NCI-H1694 (cell line): ENCODE measurements around the gene FGF3.

Experiments used
- DNase-seq: peaks from one replicate; lab custom pipeline; 2025; lab: John Stamatoyannopoulos, UW

Gene FGF3

GRCh38 chr11:69803022-69803421 lies 16.2 kb downstream of the FGF3 start:
- DNase-seq: no peak

- no peak for DNase-seq
Observed at GRCh38 chr11:69802590-69802989, 16.6 kb downstream of the FGF3 start.

GRCh38 chr11:69801513-69802335 lies 17.5 kb downstream of the FGF3 start:
- no peak for DNase-seq

GRCh38 chr11:69800278-69800677 lies 18.9 kb downstream of the FGF3 start:
- no peak for DNase-seq

GRCh38 chr11:69799582-69799981 lies 19.6 kb downstream of the FGF3 start:
- no peak for DNase-seq

GRCh38 chr11:69799097-69799496 lies 20.1 kb downstream of the FGF3 start:
- DNase-seq: no peak

- no peak for DNase-seq
Observed at GRCh38 chr11:69797737-69798528, 21.3 kb downstream of the FGF3 start.

- no peak for DNase-seq
Observed at GRCh38 chr11:69797156-69797555, 22.1 kb downstream of the FGF3 start.

- no peak for DNase-seq
Observed at GRCh38 chr11:69796063-69796462, 23.2 kb downstream of the FGF3 start.

- no peak for DNase-seq
Observed at GRCh38 chr11:69791276-69792180, 27.7 kb downstream of the FGF3 start.

- no peak for DNase-seq
Observed at GRCh38 chr11:69788956-69789355, 30.3 kb downstream of the FGF3 start.

GRCh38 chr11:69787906-69788305 lies 31.3 kb downstream of the FGF3 start:
- DNase-seq: no peak

- no peak for DNase-seq
Observed at GRCh38 chr11:69787457-69787856, 31.8 kb downstream of the FGF3 start.

GRCh38 chr11:69781241-69781640 lies 38.0 kb downstream of the FGF3 start:
- DNase-seq: no peak

GRCh38 chr11:69778373-69778772 lies 40.8 kb downstream of the FGF3 start:
- DNase-seq: no peak

- no peak for DNase-seq
Observed at GRCh38 chr11:69775163-69775755, 44.0 kb downstream of the FGF3 start, which contains the start of gene FGF4. FGF4 (minus strand) TSS chr11:69775341; CDS start chr11:69775084, 257 bp downstream.

- no peak for DNase-seq
Observed at GRCh38 chr11:69774354-69775162, 44.7 kb downstream of the FGF3 start.

GRCh38 chr11:69773626-69774353 lies 45.4 kb downstream of the FGF3 start:
- no peak for DNase-seq

- DNase-seq: no peak
Observed at GRCh38 chr11:69771466-69771865, 47.8 kb downstream of the FGF3 start.

GRCh38 chr11:69770540-69770939 lies 48.7 kb downstream of the FGF3 start:
- DNase-seq: no peak
